GM18867 (cell line): ENCODE measurements around the gene NUDT6.
"Not testable (repeated sequence)": the region's sequence is repeated elsewhere in the genome, so short reads cannot be mapped to it uniquely, and the experiment has no call there.

Source experiments
- ATAC-seq: cut with Tn5 transposase; IDR thresholded peaks from one replicate; pipeline ENCODE4 v1.9.1; 2021; ENCODE audit warnings: mild to moderate bottlenecking, moderate library complexity; ENCODE audit not compliant: unreplicated experiment

The NUDT6 gene

DNA sequence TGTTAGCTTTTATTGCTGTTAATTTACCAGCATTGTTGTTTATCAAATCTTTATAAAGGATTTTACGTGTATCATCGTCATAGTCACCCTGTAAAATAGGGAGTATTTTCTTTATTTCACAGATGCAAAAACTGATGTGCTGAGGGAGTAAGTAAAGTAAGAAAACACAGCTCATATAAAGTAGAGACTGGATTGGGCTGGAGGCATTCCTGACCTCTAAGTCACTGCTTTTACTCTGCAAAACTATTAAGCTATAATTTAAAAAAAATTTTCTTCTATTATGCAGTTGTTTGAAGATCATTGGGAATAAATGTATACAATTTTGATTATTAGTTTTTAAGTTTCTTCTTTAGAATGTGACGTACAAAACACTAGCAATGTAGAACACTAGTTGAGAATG, 45.9 kb downstream of the NUDT6 start:
- no peak for ATAC-seq

DNA sequence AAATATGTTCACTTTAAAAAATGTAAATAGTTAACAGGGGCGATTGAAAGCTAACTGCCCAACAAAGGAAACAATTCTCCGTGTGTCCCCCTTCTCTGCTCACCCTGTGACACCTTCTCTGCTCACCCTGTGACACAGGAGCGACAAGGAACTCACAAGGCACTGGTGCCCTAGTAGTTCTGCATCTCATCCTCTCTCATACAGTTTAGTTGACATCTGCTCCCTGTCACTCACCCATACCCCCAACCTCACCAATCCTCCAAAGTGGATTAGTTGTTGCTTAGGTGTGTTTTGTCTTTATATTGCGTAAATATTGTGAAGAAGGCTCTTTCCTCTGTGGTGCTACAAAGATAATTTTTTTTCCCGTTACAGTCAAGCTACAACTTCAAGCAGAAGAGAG, 46.4 kb downstream of the NUDT6 start:
- no peak for ATAC-seq

GRCh38 chr4:122873821-122874593, 48.4 kb downstream of the NUDT6 start:
- ATAC-seq, result no peak

GRCh38 chr4:122873146-122873545, 49.3 kb downstream of the NUDT6 start:
- ATAC-seq, result no peak

GRCh38 chr4:122868235-122868634, 54.2 kb downstream of the NUDT6 start:
- not testable (repeated sequence) for ATAC-seq

- no peak for ATAC-seq
Observed at GRCh38 chr4:122865425-122865824, 57.0 kb downstream of the NUDT6 start.

DNA sequence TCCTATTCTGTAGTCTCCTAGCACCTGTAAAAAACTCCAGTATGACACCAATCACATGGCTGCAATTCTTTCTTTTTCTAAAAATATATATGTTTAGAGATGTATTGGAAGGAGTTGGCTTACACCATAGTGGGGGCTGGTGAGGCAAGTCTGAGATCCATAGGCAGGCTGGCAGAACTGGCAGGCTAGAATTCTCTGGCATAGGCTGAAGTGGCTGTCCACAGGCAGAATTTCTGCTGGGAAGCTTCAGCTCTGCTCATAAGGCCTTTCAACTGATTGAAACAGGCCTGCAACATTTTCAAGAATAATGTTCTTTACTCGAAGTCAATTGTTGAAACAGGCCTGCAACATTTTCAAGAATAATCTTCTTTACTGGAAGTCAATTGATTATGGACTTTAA, 58.8 kb downstream of the NUDT6 start:
- ATAC-seq, result no peak

DNA sequence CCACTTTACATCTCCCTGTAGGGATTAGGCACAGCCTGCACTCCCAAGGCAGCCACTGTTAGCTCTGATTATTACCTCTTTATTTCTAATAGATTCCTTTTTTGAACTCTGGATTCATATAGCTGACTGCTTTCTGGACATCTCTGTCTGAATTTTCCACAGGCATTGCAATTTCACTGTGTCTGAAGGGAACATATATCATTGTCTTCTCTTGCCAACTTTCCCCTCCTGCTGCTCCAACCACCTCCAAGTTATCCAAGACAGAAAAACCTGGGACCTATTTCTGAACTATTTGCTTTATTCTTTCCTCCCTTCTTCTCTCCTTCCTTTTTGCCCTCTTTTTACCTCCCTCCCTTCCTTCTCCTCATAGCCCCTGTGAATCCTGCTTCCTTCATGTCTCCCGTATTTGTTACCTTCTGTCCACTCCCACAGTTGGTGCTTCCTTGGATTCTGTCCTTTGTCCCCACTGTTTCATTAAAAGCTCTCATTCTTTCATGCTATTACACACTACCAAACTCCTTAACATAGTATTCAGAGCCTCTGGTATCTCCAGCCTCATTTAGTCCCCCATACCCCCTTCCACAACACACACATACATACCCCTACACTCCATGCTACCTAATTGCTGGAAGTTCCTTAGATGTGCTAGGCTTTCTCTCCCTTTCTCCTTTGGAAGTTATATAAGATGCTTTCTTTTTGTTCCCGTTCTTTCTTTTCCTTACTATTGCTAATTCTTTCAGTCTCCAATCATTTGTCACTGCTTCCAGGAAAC, 61.0 kb downstream of the NUDT6 start:
- no peak for ATAC-seq

- ATAC-seq, result no peak
Observed at GRCh38 chr4:122858705-122859104, 63.7 kb downstream of the NUDT6 start.

- ATAC-seq, result no peak
Observed at GRCh38 chr4:122857160-122857559, 65.2 kb downstream of the NUDT6 start.

DNA sequence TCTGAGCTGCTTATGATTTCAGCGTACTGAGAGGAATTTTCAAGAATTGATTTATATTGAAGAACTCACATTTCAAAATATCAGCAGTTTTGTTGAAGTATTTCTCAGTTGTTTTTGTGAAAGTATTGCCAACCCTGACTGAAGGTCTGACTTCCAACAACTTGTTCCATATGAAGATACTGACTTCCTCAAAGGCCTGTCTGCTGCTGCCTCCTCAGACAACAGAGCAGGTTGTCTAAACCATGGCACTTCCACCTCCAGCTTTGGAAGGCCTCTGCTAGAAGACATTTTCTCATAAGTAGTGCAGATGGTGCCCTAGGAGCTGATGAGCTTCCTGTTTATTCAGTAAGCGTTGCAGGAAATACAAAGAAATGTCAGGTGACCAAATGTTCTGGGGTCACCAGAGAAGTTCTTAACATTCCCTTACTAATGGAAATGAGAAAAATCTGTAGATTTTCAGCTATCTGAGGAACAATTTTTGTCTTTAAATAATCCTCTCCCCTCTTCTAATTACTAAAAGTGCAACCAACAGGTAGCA, 67.0 kb downstream of the NUDT6 start:
- ATAC-seq, result no peak

DNA sequence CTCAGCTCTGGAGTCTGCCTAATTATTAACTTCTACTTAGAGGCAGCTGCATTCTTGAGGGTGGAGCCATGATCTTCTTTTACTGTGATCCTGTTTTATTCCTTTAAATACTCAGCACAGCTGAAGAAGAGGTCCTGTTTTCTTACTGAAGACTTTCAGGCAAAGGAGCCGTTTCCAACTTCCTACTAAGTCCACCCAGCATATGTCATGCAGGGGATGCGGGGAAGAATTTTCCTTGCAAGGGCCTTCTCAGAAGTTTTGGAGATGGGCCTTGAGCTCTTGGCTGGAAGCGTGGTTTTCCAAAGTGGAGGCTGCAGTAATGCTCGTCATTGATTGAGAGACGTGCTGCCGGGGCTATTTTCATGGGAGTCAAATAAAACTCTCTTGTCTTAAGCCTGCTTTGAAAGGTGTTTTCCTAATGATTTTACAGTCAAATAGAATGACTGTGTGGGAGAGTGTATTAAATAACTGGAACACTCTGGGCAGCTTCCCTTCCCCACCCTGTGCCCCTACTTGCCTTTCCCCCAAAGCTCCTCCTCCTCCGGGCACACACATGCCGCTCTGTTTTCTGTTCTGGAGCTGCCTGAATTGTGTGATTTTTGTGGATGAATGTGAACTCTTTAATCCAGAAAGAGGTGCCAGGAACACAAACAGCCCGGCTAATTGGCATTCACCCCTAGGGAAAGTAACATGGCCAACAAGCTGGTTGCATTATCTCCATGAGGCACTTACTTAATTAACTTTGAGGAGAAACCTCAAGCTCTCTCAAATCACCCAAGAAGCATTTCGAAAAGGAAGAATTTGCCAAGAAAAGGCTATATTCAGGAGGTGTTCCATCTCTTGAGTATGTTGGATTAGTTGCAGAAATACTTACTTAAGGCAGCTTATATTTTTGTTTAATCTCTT, 67.7 kb downstream of the NUDT6 start:
- ATAC-seq, result no peak

- ATAC-seq, result peak; percentile 39
Observed at GRCh38 chr4:122851568-122851967, 70.8 kb downstream of the NUDT6 start.

GRCh38 chr4:122849789-122850188, 72.6 kb downstream of the NUDT6 start:
- ATAC-seq, result not testable (repeated sequence)

DNA sequence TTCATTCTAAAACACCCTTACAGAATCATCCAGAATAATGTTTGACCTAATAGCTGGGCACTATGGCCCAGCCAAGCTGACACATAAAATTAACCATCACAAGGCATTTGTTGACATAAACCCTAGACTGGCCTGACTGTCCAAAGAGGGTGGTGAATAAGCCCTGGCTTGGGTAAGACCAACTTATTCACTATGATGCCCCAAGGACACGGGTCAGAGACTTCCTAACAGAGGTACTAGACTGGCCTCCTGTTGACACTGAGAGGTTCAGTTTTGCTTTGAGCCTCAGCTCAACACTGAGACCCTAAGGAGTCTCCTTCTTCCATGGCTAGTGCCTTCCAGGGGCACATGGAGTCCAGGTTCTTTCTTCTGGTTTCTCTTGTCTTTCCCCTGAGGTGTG, 74.5 kb downstream of the NUDT6 start:
- ATAC-seq, result no peak

GRCh38 chr4:122845760-122846159, 76.6 kb downstream of the NUDT6 start:
- ATAC-seq, result peak; percentile 67

GRCh38 chr4:122845066-122845465, 77.3 kb downstream of the NUDT6 start:
- no peak for ATAC-seq

DNA sequence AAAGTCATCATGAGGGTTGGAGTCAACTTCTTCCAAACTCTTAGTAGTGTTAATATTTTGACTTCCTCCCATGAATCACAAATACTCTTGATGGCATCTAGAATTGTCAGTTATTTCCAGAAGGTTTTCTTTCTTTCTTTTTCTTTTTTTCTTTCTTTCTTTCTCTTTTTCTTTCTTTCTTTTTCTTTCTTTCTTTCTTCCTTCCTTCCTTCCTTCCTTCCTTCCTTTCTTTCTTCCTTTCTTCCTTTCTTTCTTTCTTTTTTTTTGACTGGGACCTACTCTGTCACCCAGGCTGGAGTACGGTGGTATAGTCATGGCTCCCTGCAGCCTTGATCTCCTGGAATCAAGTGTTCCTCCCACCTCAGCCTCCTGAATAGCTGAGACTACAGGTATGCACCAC, 78.0 kb downstream of the NUDT6 start:
- ATAC-seq, result not testable (repeated sequence)

- no peak for ATAC-seq
Observed at GRCh38 chr4:122842984-122843531, 79.3 kb downstream of the NUDT6 start.
